Loucy (cell line): ENCODE data around the gene CCDC85B.
A peak's percentile ranks its signal among the peaks of the same experiment; 100 is the strongest.

Experiments used
- H2AFZ ChIP-seq: fragments of 200-600 bp; sonication (generic); 2 replicates; pipeline ENCODE4 v1.6.0; 2016; ENCODE audit warnings: antibody characterized with exemption, mild to moderate bottlenecking, low read length, moderate library complexity
- H3F3A ChIP-seq: fragments of 200-600 bp; 2 replicates; pipeline ENCODE4 v1.6.0; 2016; ENCODE audit warnings: antibody characterized with exemption, low read depth, mild to moderate bottlenecking
- H3K27me3 ChIP-seq: fragments of 200-600 bp; sonication (generic); 2 replicates; pipeline ENCODE4 v1.6.1; 2014; ENCODE audit warnings: low read length, mild to moderate bottlenecking; ENCODE audit not compliant: insufficient read depth, poor library complexity, severe bottlenecking
- H3K36me3 ChIP-seq: fragments of 200-600 bp; sonication (generic); 2 replicates; pipeline ENCODE4 v1.6.1; 2016; ENCODE audit warnings: low read length; ENCODE audit not compliant: insufficient read depth
- H3K4me1 ChIP-seq: fragments of 200-600 bp; sonication (generic); 2 replicates; pipeline ENCODE4 v1.5.1; 2014; ENCODE audit warnings: low read length, mild to moderate bottlenecking; ENCODE audit not compliant: insufficient read depth, poor library complexity, severe bottlenecking
- H3K4me2 ChIP-seq: fragments of 200-600 bp; sonication (generic); 2 replicates; pipeline ENCODE4 v1.6.0; 2014; ENCODE audit warnings: antibody characterized with exemption, low read length, low read depth, mild to moderate bottlenecking; ENCODE audit not compliant: poor library complexity, severe bottlenecking
- H3K4me3 ChIP-seq: fragments of 200-600 bp; sonication (generic); 2 replicates; pipeline ENCODE4 v1.5.1; 2014; ENCODE audit warnings: low read length, mild to moderate bottlenecking, mixed read lengths; ENCODE audit not compliant: poor library complexity, severe bottlenecking
- H3K79me2 ChIP-seq: fragments of 200-600 bp; sonication (generic); 2 replicates; pipeline ENCODE4 v1.6.1; 2014; ENCODE audit warnings: low read length; ENCODE audit not compliant: insufficient read depth
- H3K9ac ChIP-seq: fragments of 200-600 bp; sonication (generic); 2 replicates; pipeline ENCODE4 v1.6.0; 2014; ENCODE audit warnings: mild to moderate bottlenecking, low read depth, low read length, moderate library complexity; ENCODE audit not compliant: poor library complexity, severe bottlenecking
- H3K9me2 ChIP-seq: fragments of 200-600 bp; sonication (generic); replicated peaks from 2 replicates; pipeline ENCODE4 v1.6.1; 2016; ENCODE audit warnings: low read depth, low read length, mixed read lengths
- H3K9me3 ChIP-seq: fragments of 200-600 bp; sonication (generic); 2 replicates; pipeline ENCODE4 v1.6.1; 2014; ENCODE audit warnings: mild to moderate bottlenecking, antibody characterized with exemption, low read length, low read depth; ENCODE audit not compliant: insufficient read depth
- H4K20me1 ChIP-seq: fragments of 200-600 bp; sonication (generic); 2 replicates; pipeline ENCODE4 v1.6.0; 2014; ENCODE audit warnings: antibody characterized with exemption, low read length, mild to moderate bottlenecking; ENCODE audit not compliant: insufficient read depth, poor library complexity, severe bottlenecking
- CTCF ChIP-seq: fragments of 200-600 bp; sonication (generic); conservative IDR thresholded peaks from 2 replicates; pipeline ENCODE4 v1.5.1; 2014; ENCODE audit warnings: mild to moderate bottlenecking, antibody characterized with exemption, low read length
- EZH2phosphoT487 ChIP-seq: fragments of 200-600 bp; IDR thresholded peaks from 2 replicates; pipeline ENCODE4 v1.6.1; 2018; ENCODE audit warnings: antibody characterized with exemption, mild to moderate bottlenecking, moderate library complexity, borderline replicate concordance

Gene CCDC85B

GRCh38 chr11:65917434-65918210 lies 27.1 kb downstream of the CCDC85B start:
- peak overlapping the region; percentile 97 for H3K4me2 ChIP-seq
- peaks cover 15% of the 10 kb centered on the region for H4K20me1 ChIP-seq
- peaks cover 6% of the 10 kb centered on the region; the same call in 1 of the 2 replicates for H3K36me3 ChIP-seq
- H3K9ac ChIP-seq, result peak overlapping the region; percentile 93
- no peaks in the 10 kb centered on the region for H3K9me2 ChIP-seq
- no peak overlapping the region for H2AFZ ChIP-seq
- no peaks in the 10 kb centered on the region for H3F3A ChIP-seq
- H3K9me3 ChIP-seq, result no peaks in the 10 kb centered on the region
- H3K4me3 ChIP-seq, result peak overlapping the region; percentile 99
- no peaks in the 10 kb centered on the region for H3K27me3 ChIP-seq
- H3K79me2 ChIP-seq, result peaks cover 43% of the 10 kb centered on the region
- peaks cover 33% of the 10 kb centered on the region for H3K4me1 ChIP-seq
- no peak for TF ChIP-seq CTCF
- TF ChIP-seq EZH2phosphoT487, result no peak

- Histone ChIP-seq H3K9ac (peak within 1 kb of the TSS; percentile 93), H3K4me2 (peak within 1 kb of the TSS; percentile 98), H3K4me3 (peak within 1 kb of the TSS; percentile 99), H3K36me3 (peaks cover 8% of the 10 kb centered on the region; the same call in 1 of the 2 replicates), H3K9me3 (no peaks in the 10 kb centered on the region), H3K4me1 (peaks cover 33% of the 10 kb centered on the region), H3K27me3 (no peaks in the 10 kb centered on the region), H4K20me1 (peaks cover 15% of the 10 kb centered on the region), H3F3A (no peaks in the 10 kb centered on the region), H3K79me2 (peaks cover 43% of the 10 kb centered on the region), H3K9me2 (no peaks in the 10 kb centered on the region), H2AFZ (peak within 1 kb of the TSS; percentile 94)
- no peak for TF ChIP-seq CTCF
- TF ChIP-seq EZH2phosphoT487, result no peak
Measured at GRCh38 chr11:65918211-65919140, 28.0 kb downstream of the CCDC85B start, which contains the start of gene C11orf68. Gene C11orf68 (minus strand): TSS chr11:65919062. CDS start chr11:65919031, 31 bp downstream.

DNA sequence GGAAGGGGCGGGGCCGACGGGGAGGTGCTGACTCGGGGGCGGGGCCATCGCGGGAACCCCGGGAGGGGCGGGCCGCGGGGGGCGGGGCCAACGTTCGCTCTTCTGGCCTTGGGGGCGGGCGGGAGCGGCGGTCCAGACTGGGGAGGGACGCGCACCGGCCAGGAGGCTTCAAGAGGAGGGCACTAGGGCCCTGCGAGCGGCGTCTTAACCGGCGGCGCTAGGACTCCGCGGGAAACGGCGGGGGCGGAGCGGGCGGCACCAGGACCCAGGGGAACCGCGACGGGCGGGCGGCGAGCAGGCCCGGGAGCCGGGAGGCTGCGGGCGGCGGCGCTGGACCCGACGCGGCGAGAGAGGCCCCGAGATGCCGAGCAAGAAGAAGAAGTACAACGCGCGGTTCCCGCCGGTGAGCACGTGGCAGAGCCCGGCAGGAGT lies 28.7 kb downstream of the CCDC85B start, which contains the start of gene DRAP1:
Gene DRAP1, plus strand, starts transcription at position 286 of the 432 bp plus-strand sequence. Its CDS starts 76 bp downstream, at position 362.
- peak within 1 kb of the TSS; percentile 98 for H3K4me2 ChIP-seq
- H3K4me1 ChIP-seq, result peaks cover 33% of the 10 kb centered on the region
- H3K36me3 ChIP-seq, result peaks cover 8% of the 10 kb centered on the region; the same call in 1 of the 2 replicates
- H2AFZ ChIP-seq, result peak within 1 kb of the TSS; percentile 94
- peak within 1 kb of the TSS; percentile 93 for H3K9ac ChIP-seq
- no peaks in the 10 kb centered on the region for H3K27me3 ChIP-seq
- H3K9me2 ChIP-seq, result no peaks in the 10 kb centered on the region
- no peak for TF ChIP-seq CTCF
- TF ChIP-seq EZH2phosphoT487, result no peak
- H3K4me3 ChIP-seq, result peak within 1 kb of the TSS; percentile 99
- no peaks in the 10 kb centered on the region for H3F3A ChIP-seq
- peaks cover 43% of the 10 kb centered on the region for H3K79me2 ChIP-seq
- peaks cover 15% of the 10 kb centered on the region for H4K20me1 ChIP-seq
- no peaks in the 10 kb centered on the region for H3K9me3 ChIP-seq
